CD14-positive monocyte (primary cell): Measurements from ENCODE around the gene SNX15. TPM values are rescaled to one million over a fixed set of nuclear protein-coding genes. Genes with fewer than 3 reads are reported as not detected.
A peak's percentile ranks its signal among the peaks of the same experiment; 100 is the strongest.

Experiments used
- DNase-seq, 3 donors: peaks; one replicate each; pipeline ENCODE4 v3.0.0-alpha.2; 2011 to 2022
- H2AFZ ChIP-seq: 2 replicates; pipeline ENCODE4 v1.6.0; 2012; ENCODE audit warnings: mild to moderate bottlenecking, low read depth, low read length, inconsistent platforms; ENCODE audit not compliant: insufficient read depth, poor library complexity, severe bottlenecking
- H3K27ac ChIP-seq, 2 donors: 1 replicate in 1 of 2; 2 replicates in 1 of 2; pipeline ENCODE4 v1.5.1; 2012 to 2013; ENCODE audit warnings: low read length in 2 of 2, control low read depth in 1 of 2, inconsistent platforms in 1 of 2, low read depth in 1 of 2, mild to moderate bottlenecking in 1 of 2
- H3K27me3 ChIP-seq, 2 donors: one replicate each; pipeline versions ENCODE4 v1.6.0 to v1.6.1; 2011 to 2013; ENCODE audit warnings: low read length in 2 of 2; ENCODE audit not compliant: control insufficient read depth in 2 of 2, insufficient read depth in 2 of 2
- H3K36me3 ChIP-seq, 2 donors: replicated peaks in 1 of 2; 1 replicate in 1 of 2; 2 replicates in 1 of 2; pipeline versions ENCODE4 v1.5.1 to v1.6.1; 2012 to 2013; ENCODE audit warnings: low read length in 2 of 2, control low read depth in 1 of 2, inconsistent platforms in 1 of 2, mild to moderate bottlenecking in 1 of 2; ENCODE audit not compliant: insufficient read depth in 2 of 2, control insufficient read depth in 1 of 2
- H3K4me1 ChIP-seq, 2 donors: 1 replicate in 1 of 2; 2 replicates in 1 of 2; pipeline versions ENCODE4 v1.5.1 to v1.6.1; 2012 to 2013; ENCODE audit warnings: low read length in 2 of 2, control low read depth in 1 of 2, inconsistent platforms in 1 of 2, mild to moderate bottlenecking in 1 of 2, moderate library complexity in 1 of 2; ENCODE audit not compliant: insufficient read depth in 2 of 2, control insufficient read depth in 1 of 2
- H3K4me2 ChIP-seq: replicated peaks from 2 replicates; pipeline ENCODE3; 2012; ENCODE audit warnings: low read length, moderate library complexity, mild to moderate bottlenecking; ENCODE audit not compliant: poor library complexity, severe bottlenecking; ENCODE audit errors: extremely low read depth
- H3K4me3 ChIP-seq, 3 experiments: fragments of 200-600 bp in 1 of 3; sonication (generic) in 1 of 3; replicated peaks in 1 of 3; 1 replicate in 2 of 3; 2 replicates in 1 of 3; pipeline ENCODE4 v1.5.1; 2011 to 2013; ENCODE audit warnings: low read length in 3 of 3, mild to moderate bottlenecking in 3 of 3, control low read depth in 2 of 3, low read depth in 2 of 3, inconsistent platforms in 1 of 3, moderate library complexity in 1 of 3
- H3K79me2 ChIP-seq: 2 replicates; pipeline ENCODE4 v1.6.0; 2012; ENCODE audit warnings: mild to moderate bottlenecking, control low read depth, inconsistent platforms, low read length, moderate library complexity; ENCODE audit not compliant: insufficient read depth
- H3K9ac ChIP-seq: 2 replicates; pipeline ENCODE4 v1.6.0; 2017; ENCODE audit warnings: low read length, mild to moderate bottlenecking; ENCODE audit not compliant: insufficient read depth, poor library complexity, severe bottlenecking
- H3K9me3 ChIP-seq, 2 donors: replicated peaks in 1 of 2; 1 replicate in 1 of 2; 2 replicates in 1 of 2; pipeline versions ENCODE4 v1.5.1 to v1.6.1; 2012 to 2013; ENCODE audit warnings: low read length in 2 of 2, control low read depth in 1 of 2; ENCODE audit not compliant: control insufficient read depth in 1 of 2, insufficient read depth in 1 of 2
- H4K20me1 ChIP-seq: 2 replicates; pipeline ENCODE4 v1.6.0; 2012; ENCODE audit warnings: mild to moderate bottlenecking, low read length, control low read depth, moderate library complexity; ENCODE audit not compliant: insufficient read depth
- H3K27ac Mint-ChIP-seq, 7 donors: one replicate each; pipeline ENCODE4 v1.8.0; 2020; ENCODE audit warnings: mild to moderate bottlenecking in 7 of 7, mixed read lengths in 7 of 7, moderate library complexity in 6 of 7, inconsistent platforms in 2 of 7
- H3K27me3 Mint-ChIP-seq, 3 donors: one replicate each; pipeline ENCODE4 v1.8.0; 2021 to 2022; ENCODE audit warnings: low read depth in 3 of 3, mild to moderate bottlenecking in 3 of 3, mixed read lengths in 3 of 3, moderate library complexity in 3 of 3, inconsistent platforms in 1 of 3
- H3K36me3 Mint-ChIP-seq, 2 donors: one replicate each; pipeline ENCODE4 v1.8.0; 2020; ENCODE audit warnings: mixed read lengths in 2 of 2, inconsistent platforms in 1 of 2, mild to moderate bottlenecking in 1 of 2
- H3K4me1 Mint-ChIP-seq: one replicate; pipeline ENCODE4 v1.8.0; 2020; ENCODE audit warnings: mild to moderate bottlenecking, mixed read lengths
- H3K4me3 Mint-ChIP-seq, 2 donors: one replicate each; pipeline ENCODE4 v1.8.0; 2020; ENCODE audit warnings: mild to moderate bottlenecking in 2 of 2, mixed read lengths in 2 of 2, moderate library complexity in 1 of 2
- H3K9me3 Mint-ChIP-seq, 7 donors: one replicate each; pipeline ENCODE4 v1.8.0; 2020 to 2022; ENCODE audit warnings: mixed read lengths in 7 of 7, mild to moderate bottlenecking in 6 of 7, moderate library complexity in 6 of 7, inconsistent platforms in 2 of 7
- WGBS: methylation state at CpG from one replicate; pipeline ENCODE4 v1.1.5; 2013; ENCODE audit warnings: missing lambda C conversion rate; ENCODE audit not compliant: insufficient coverage; 5-methylcytosine and 5-hydroxymethylcytosine counted together
- intact Hi-C, 2 donors: fragments of 100-400 bp; cut with micrococcal nuclease; formaldehyde crosslinking; loops; one replicate each; pipeline versions ENCODE4 v1.15.0 to v1.15.1; 2023
- polyA plus RNA-seq, 3 donors: library from polyadenylated mRNA; depleted of rRNA in 1 of 3; unstranded in 2 of 3; stranded (reverse) in 1 of 3; fragments of 300-500 nt in 2 of 3; fragments of >200 nt in 1 of 3; fragmentation: Illumina TruSeq in 2 of 3; gene quantifications; 1 replicate in 2 of 3; 2 replicates in 1 of 3; pipeline ENCODE4 v1.2.3, GENCODE V29; 2012 to 2021
- TF ChIP-seq, protein P1 (sequence below): fragments of 200-600 bp; IDR thresholded peaks from one replicate; pipeline ENCODE4 v1.8.0; 2022; ENCODE audit warnings: antibody characterized with exemption, mild to moderate bottlenecking

The SNX15 gene
- polyA plus RNA-seq, 3 donors, result 16.2 to 26.7 (median 17.8) TPM

DNA sequence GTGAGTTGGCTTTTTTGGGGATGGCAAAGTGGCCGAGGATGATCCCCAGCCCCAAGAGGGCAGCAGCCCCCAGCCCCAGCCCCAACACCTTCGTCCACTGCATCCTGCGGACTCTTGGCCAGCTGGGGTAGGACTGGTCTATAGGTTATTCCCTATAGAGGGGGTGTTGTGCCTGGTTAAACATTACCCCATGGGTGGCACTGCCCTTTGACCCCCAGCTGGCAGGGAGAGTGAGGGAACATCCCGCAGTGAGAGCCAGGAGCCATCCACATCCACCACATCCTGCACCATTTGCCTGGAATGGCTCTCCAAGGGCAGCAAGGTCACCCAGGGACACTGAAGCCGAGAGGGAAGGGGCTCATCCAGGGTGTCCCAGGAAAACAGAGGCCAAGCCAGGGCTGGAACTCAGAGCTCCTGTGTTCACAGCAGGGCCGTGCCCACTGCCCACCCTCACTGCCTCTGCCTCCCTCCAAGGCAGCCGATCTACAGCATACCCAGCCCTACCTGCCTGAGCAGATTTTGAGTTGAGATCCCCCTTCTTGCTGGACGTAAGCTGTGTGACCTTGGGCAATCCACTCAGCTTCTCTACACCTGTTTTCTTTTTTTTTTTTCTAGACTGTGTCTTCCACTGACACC, 31.3 kb downstream of the SNX15 start, which contains the start of gene NAALADL1:
Gene NAALADL1 (minus strand): TSS at position 135 of the 636 bp plus-strand sequence. CDS start 32 bp downstream, at position 103.
- no peak within 1 kb of the TSS for H2AFZ ChIP-seq
- H3K4me1 Mint-ChIP-seq, result peaks cover 41% of the 10 kb centered on the region
- no peaks in the 10 kb centered on the region for H3K36me3 Mint-ChIP-seq
- intact Hi-C loops, result no loop called here
- H3K9me3 Mint-ChIP-seq, result peaks cover 0 to 5% (median 1%) of the 10 kb centered on the region in 7 donors
- TF ChIP-seq, protein P1, sequence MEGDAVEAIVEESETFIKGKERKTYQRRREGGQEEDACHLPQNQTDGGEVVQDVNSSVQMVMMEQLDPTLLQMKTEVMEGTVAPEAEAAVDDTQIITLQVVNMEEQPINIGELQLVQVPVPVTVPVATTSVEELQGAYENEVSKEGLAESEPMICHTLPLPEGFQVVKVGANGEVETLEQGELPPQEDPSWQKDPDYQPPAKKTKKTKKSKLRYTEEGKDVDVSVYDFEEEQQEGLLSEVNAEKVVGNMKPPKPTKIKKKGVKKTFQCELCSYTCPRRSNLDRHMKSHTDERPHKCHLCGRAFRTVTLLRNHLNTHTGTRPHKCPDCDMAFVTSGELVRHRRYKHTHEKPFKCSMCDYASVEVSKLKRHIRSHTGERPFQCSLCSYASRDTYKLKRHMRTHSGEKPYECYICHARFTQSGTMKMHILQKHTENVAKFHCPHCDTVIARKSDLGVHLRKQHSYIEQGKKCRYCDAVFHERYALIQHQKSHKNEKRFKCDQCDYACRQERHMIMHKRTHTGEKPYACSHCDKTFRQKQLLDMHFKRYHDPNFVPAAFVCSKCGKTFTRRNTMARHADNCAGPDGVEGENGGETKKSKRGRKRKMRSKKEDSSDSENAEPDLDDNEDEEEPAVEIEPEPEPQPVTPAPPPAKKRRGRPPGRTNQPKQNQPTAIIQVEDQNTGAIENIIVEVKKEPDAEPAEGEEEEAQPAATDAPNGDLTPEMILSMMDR, result no peak
- H3K79me2 ChIP-seq, result no peaks in the 10 kb centered on the region
- H3K27me3 Mint-ChIP-seq, result peaks cover 10 to 18% (median 12%) of the 10 kb centered on the region in 3 donors
- DNase-seq, result no peak
- no peaks in the 10 kb centered on the region for H3K36me3 ChIP-seq
- H3K9me3 ChIP-seq, result no peaks in the 10 kb centered on the region
- no peak within 1 kb of the TSS for H3K9ac ChIP-seq
- H3K27ac ChIP-seq, result no peak within 1 kb of the TSS
- H3K27me3 ChIP-seq, result no peaks in the 10 kb centered on the region
- H3K27ac Mint-ChIP-seq, result no peak within 1 kb of the TSS
- 92% methylated on average over 5 of the region's 8 CpGs for WGBS
- H4K20me1 ChIP-seq, result no peaks in the 10 kb centered on the region
- no peak within 1 kb of the TSS for H3K4me2 ChIP-seq
- H3K4me3 ChIP-seq, result no peak within 1 kb of the TSS
- H3K4me1 ChIP-seq, result peaks cover 9 to 14% of the 10 kb centered on the region in 2 donors
- no peak within 1 kb of the TSS for H3K4me3 Mint-ChIP-seq

DNA sequence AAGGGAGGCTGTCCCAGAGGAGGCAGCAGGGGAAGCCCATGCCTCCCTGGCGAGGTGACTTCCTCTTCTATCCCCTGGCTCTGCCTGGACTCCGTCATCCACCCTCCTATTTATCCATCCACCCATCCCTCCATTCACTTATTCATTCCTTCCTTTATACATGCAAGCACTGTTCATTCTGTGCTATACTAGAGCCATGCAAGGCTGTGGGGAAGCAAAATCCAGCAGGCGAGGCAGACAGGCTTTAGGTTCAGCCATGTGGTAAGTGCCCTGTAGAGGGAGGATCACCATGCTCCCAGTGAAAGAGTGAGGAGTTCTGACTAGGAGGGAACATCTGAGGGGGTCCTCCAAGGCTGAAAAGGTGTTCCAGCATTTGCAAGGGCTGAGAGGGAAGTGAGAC, 32.3 kb downstream of the SNX15 start:
- WGBS, result 52% methylated on average over 3 of the region's 3 CpGs
- Histone ChIP-seq H3K4me2 (no peak overlapping the region), H3K27ac (no peak overlapping the region), H3K36me3 (no peaks in the 10 kb centered on the region), H3K79me2 (no peaks in the 10 kb centered on the region), H3K27me3 (no peaks in the 10 kb centered on the region), H3K4me1 (peaks cover 5 to 8% of the 10 kb centered on the region in 2 donors), H3K4me3 (no peak overlapping the region), H4K20me1 (no peaks in the 10 kb centered on the region), H3K9me3 (no peaks in the 10 kb centered on the region), H2AFZ (no peak overlapping the region), H3K9ac (no peak overlapping the region)
- peak overlapping the region in 1 of 2 donors; percentile 21 for H3K4me3 Mint-ChIP-seq
- H3K36me3 Mint-ChIP-seq, result no peaks in the 10 kb centered on the region
- intact Hi-C loops, result no loop called here
- peaks cover 5 to 17% (median 12%) of the 10 kb centered on the region in 3 donors for H3K27me3 Mint-ChIP-seq
- H3K9me3 Mint-ChIP-seq, result peaks cover 0 to 4% (median 1%) of the 10 kb centered on the region in 7 donors
- TF ChIP-seq, protein P1, result no peak
- H3K27ac Mint-ChIP-seq, result no peak overlapping the region
- DNase-seq, result no peak
- peaks cover 36% of the 10 kb centered on the region for H3K4me1 Mint-ChIP-seq
